ENCODE data around the gene TNXB.

Gene TNXB

GRCh38 chr6:32083812-32084768, 25.0 kb downstream of the TNXB start:
- Histone ChIP-seq H3K9me3 (no peaks in the 10 kb centered on the region), H3K27ac (peak overlapping the region; percentile 67 to 70), H3K4me1 (peaks cover 0 to 44% (median 27%) of the 10 kb centered on the region in 4 donors), H3K4me3 (no peak overlapping the region), H3K36me3 (peaks cover 0 to 41% (median 33%) of the 10 kb centered on the region in 3 donors), H3K27me3 (no peaks in the 10 kb centered on the region)
- intact Hi-C loops (cut with DNase I; ENCODE audit: low total_unique reads), result no loop called here
- no peak for TF ChIP-seq CTCF (IDR thresholded peaks at IDR 0.05)
- no peak for DNase-seq

GRCh38 chr6:32082935-32083334, 26.2 kb downstream of the TNXB start:
- Histone ChIP-seq H3K4me1 (peaks cover 0 to 41% (median 25%) of the 10 kb centered on the region in 4 donors), H3K9me3 (no peaks in the 10 kb centered on the region), H3K36me3 (peaks cover 8 to 46% (median 41%) of the 10 kb centered on the region in 3 donors), H3K4me3 (no peak overlapping the region), H3K27me3 (no peaks in the 10 kb centered on the region), H3K27ac (peak overlapping the region; percentile 67 to 70)
- DNase-seq, result peak; percentile 89 to 90
- no peak for TF ChIP-seq CTCF (IDR thresholded peaks at IDR 0.05)
- intact Hi-C loops (cut with DNase I; ENCODE audit: low total_unique reads), result no loop called here

- Histone ChIP-seq H3K27ac (peak overlapping the region; percentile 67 to 70), H3K36me3 (peaks cover 13 to 49% (median 41%) of the 10 kb centered on the region in 3 donors), H3K4me3 (no peak overlapping the region), H3K4me1 (peaks cover 0 to 36% (median 22%) of the 10 kb centered on the region in 4 donors), H3K27me3 (no peaks in the 10 kb centered on the region), H3K9me3 (no peaks in the 10 kb centered on the region)
- TF ChIP-seq CTCF (IDR thresholded peaks at IDR 0.05), result no peak
- intact Hi-C loops (cut with DNase I; ENCODE audit: low total_unique reads), result no loop called here
- DNase-seq, result no peak
Measured at GRCh38 chr6:32082478-32082877, 26.7 kb downstream of the TNXB start.

GRCh38 chr6:32081168-32081990, 27.8 kb downstream of the TNXB start:
- H3K36me3 ChIP-seq, result peaks cover 13 to 54% (median 46%) of the 10 kb centered on the region in 3 donors

More at GRCh38 chr6:32081168-32081990, 27.8 kb downstream of the TNXB start:
- Histone ChIP-seq H3K4me1 (peaks cover 0 to 25% (median 13%) of the 10 kb centered on the region in 4 donors), H3K4me3 (no peak overlapping the region), H3K9me3 (no peaks in the 10 kb centered on the region), H3K27me3 (no peaks in the 10 kb centered on the region), H3K27ac (peak overlapping the region; percentile 67 to 70)
- peak; percentile 81 to 90 for DNase-seq
- TF ChIP-seq CTCF (IDR thresholded peaks at IDR 0.05), result no peak
- intact Hi-C loops (cut with DNase I; ENCODE audit: low total_unique reads), result no loop called here

All from tibial artery (tissue), 4 donors.